Measurements from ENCODE around the gene IL17B. TPM values are rescaled to one million over a fixed set of nuclear protein-coding genes. Genes with fewer than 3 reads are reported as not detected.

The IL17B gene
- total and polyA plus RNA-seq, 2 of the 8 experiments (the other 6 are each of a cell fraction or from before 2014, with no cell fraction given): 0.18 TPM; not detected in 1

- Histone ChIP-seq H4K91ac (replicated peaks; ENCODE audit: insufficient read length, low read length) (no peak overlapping the region), H3K14ac (ENCODE audit: insufficient read length) (no peak overlapping the region), H4K20me1 (replicated peaks in 1 of 2; ENCODE audit: control insufficient read depth in 1 of 2, insufficient read depth in 2 of 2, low read length in 2 of 2) (no peaks in the 10 kb centered on the region), H2BK15ac (ENCODE audit: low read length) (no peak overlapping the region), H3K27ac (ENCODE audit: low read depth, low read length) (no peak overlapping the region), H3K36me3 (ENCODE audit: control insufficient read depth in 2 of 4, insufficient read depth in 4 of 4, low read length in 3 of 4) (no peaks in the 10 kb centered on the region), H3K4ac (replicated peaks; ENCODE audit: insufficient read length, low read depth, low read length) (no peak overlapping the region), H4K8ac (ENCODE audit: extremely low read depth, insufficient read depth, low read length) (no peak overlapping the region), H2BK5ac (ENCODE audit: low read depth, low read length) (no peak overlapping the region), H2AK5ac (ENCODE audit: low read depth, low read length) (no peak overlapping the region), H3K79me2 (ENCODE audit: control insufficient read depth in 1 of 2, insufficient read depth in 2 of 2, low read length in 2 of 2) (no peaks in the 10 kb centered on the region), H4K5ac (ENCODE audit: insufficient read length, low read depth, low read length) (no peak overlapping the region), H3K9me3 (ENCODE audit: insufficient read depth in 2 of 2, low read depth in 1 of 2, low read length in 1 of 2) (no peaks in the 10 kb centered on the region), H3K4me2 (ENCODE audit: insufficient read depth in 1 of 2, low read depth in 2 of 2, low read length in 2 of 2) (no peak overlapping the region), H3K18ac (ENCODE audit: extremely low read depth, low read length) (no peak overlapping the region), H3K79me1 (ENCODE audit: low read depth, low read length) (no peaks in the 10 kb centered on the region), H2AFZ (ENCODE audit: low read length) (no peak overlapping the region), H3K4me1 (replicated peaks in 1 of 4; ENCODE audit: control insufficient read depth in 3 of 4, insufficient read depth in 4 of 4, low read length in 3 of 4) (no peaks in the 10 kb centered on the region), H3K23ac (ENCODE audit: insufficient read length) (no peak overlapping the region), H2BK120ac (replicated peaks; ENCODE audit: low read depth, low read length) (no peak overlapping the region), H3K9ac (replicated peaks in 1 of 4; ENCODE audit: extremely low read depth in 1 of 4, low read depth in 3 of 4, low read length in 3 of 4) (no peak overlapping the region), H3K56ac (replicated peaks; ENCODE audit: insufficient read length, low read depth, low read length) (no peak overlapping the region), H3K4me3 (ENCODE audit: extremely low read depth in 1 of 4, insufficient read depth in 2 of 4, low read depth in 3 of 4, low read length in 4 of 4) (no peak overlapping the region), H2BK12ac (ENCODE audit: low read depth, low read length) (no peak overlapping the region), H3K23me2 (ENCODE audit: low read depth, low read length) (no peaks in the 10 kb centered on the region), H2BK20ac (ENCODE audit: low read length) (no peak overlapping the region), H3K27me3 (replicated peaks in 1 of 4; ENCODE audit: control insufficient read depth in 3 of 4, extremely low read depth in 1 of 4, insufficient read depth in 3 of 4, low read length in 3 of 4) (no peaks in the 10 kb centered on the region)
- FAIRE-seq (no peak), DNase-seq (ENCODE audit: low read depth in 1 of 2, low spot score in 2 of 2) (no peak)
- ChIA-PET POLR2A (ENCODE audit: partially characterized antibody) (no interaction called here), CTCF (ENCODE audit: partially characterized antibody) (interaction anchor here (0.6 to 5.5 kb wide), 5 partner anchors 18 to 496 kb away, joined by 3 to 18 read pairs (median 4); no protein-coding TSS in a partner anchor)
- 76% methylated on average over 1 of the region's 1 CpG; no CpG with 5 or more reads in 1 of the 2 experiments for WGBS, 2 experiments (ENCODE audit: extremely low coverage in 1 of 2, insufficient coverage in 1 of 2, insufficient read length in 1 of 2, insufficient replicate concordance in 2 of 2, low coverage in 1 of 2, low lambda C conversion rate in 2 of 2, missing lambda C conversion rate in 1 of 2)
- TF ChIP-seq TCF12 (IDR thresholded peaks at IDR 0.05; ENCODE audit: low read depth, low read length) (no peak), SIRT6 (IDR thresholded peaks at IDR 0.05; ENCODE audit: low read length) (no peak), EGR1 (IDR thresholded peaks at IDR 0.05; ENCODE audit: borderline replicate concordance, low read depth, low read length) (no peak), POLR2AphosphoS5 (IDR thresholded peaks at IDR 0.05; ENCODE audit: low read depth, low read length) (no peak), BCL11A (IDR thresholded peaks at IDR 0.05; ENCODE audit: low read depth in 2 of 2, low read length in 2 of 2) (no peak), KDM1A (IDR thresholded peaks at IDR 0.05; ENCODE audit: borderline replicate concordance, low read length) (no peak)
Measured at GRCh38 chr5:149338364-149338763, 40.7 kb downstream of the IL17B start.

All from H1 (cell line).